Neural progenitor cell (in vitro differentiated cells): ENCODE results near the gene EDEM3.

Source experiments
- EZH2 ChIP-seq: fragments of 200-600 bp; sonication (generic); IDR thresholded peaks from 2 replicates; pipeline ENCODE4 v1.6.1; 2017; ENCODE audit warnings: antibody characterized with exemption, mild to moderate bottlenecking, moderate library complexity
- EZH2phosphoT487 ChIP-seq: fragments of 200-600 bp; sonication (generic); IDR thresholded peaks from 2 replicates; pipeline ENCODE4 v1.6.1; 2017; ENCODE audit warnings: antibody characterized with exemption
- TF ChIP-seq, protein P1 (sequence below): fragments of 200-600 bp; sonication (generic); IDR thresholded peaks from 2 replicates; pipeline ENCODE4 v1.5.1; 2017; ENCODE audit warnings: antibody characterized with exemption, mild to moderate bottlenecking

DNA sequence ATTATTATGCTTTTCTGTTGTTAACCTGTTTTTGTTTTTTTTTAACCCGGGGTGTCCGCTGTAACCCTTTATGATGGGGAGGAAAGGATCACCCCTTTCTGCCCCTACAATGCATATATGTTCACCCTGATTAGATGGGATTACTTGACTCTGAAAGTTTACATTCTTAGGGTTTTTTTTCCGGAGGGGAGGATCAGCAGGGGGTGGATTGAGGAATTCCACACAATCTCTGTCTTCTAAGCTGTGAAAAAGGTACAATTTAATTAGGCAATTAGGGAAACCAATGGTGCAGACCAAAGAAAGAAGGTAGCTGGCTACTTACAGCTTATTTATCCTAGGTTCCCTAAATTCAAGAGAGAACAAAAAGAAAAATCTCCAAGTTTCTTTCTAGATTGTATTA lies 58.3 kb downstream of the EDEM3 start:
- TF ChIP-seq, protein P1, sequence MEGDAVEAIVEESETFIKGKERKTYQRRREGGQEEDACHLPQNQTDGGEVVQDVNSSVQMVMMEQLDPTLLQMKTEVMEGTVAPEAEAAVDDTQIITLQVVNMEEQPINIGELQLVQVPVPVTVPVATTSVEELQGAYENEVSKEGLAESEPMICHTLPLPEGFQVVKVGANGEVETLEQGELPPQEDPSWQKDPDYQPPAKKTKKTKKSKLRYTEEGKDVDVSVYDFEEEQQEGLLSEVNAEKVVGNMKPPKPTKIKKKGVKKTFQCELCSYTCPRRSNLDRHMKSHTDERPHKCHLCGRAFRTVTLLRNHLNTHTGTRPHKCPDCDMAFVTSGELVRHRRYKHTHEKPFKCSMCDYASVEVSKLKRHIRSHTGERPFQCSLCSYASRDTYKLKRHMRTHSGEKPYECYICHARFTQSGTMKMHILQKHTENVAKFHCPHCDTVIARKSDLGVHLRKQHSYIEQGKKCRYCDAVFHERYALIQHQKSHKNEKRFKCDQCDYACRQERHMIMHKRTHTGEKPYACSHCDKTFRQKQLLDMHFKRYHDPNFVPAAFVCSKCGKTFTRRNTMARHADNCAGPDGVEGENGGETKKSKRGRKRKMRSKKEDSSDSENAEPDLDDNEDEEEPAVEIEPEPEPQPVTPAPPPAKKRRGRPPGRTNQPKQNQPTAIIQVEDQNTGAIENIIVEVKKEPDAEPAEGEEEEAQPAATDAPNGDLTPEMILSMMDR = no peak
- no peak for TF ChIP-seq EZH2
- TF ChIP-seq EZH2phosphoT487 = no peak
